K562 (cell line): ENCODE results near the gene CLEC18C. TPM values are rescaled to one million over a fixed set of nuclear protein-coding genes. Genes with fewer than 3 reads are reported as not detected.
"Not testable (repeated sequence)": the region's sequence is repeated elsewhere in the genome, so short reads cannot be mapped to it uniquely, and the experiment has no call there.

Experiments used
- ATAC-seq: fragments of 200-7000 bp; cut with Tn5 transposase; 3 replicates; pipeline ENCODE4 v1.9.1; 2020; ENCODE audit warnings: moderate library complexity
- BruUV-seq: library from RNA; stranded (reverse); fragments of 400-500 nt; replicated peaks from 2 replicates; lab custom pipeline; 2021; lab: Mats Ljungman, UMichigan
- CTCF ChIA-PET: fragments of 300-600 bp; formaldehyde crosslinking; extraction: SDS; loops from one replicate; lab custom pipeline; 2021; ENCODE audit warnings: low intra/inter-chr PET ratio; lab: Yijun Ruan, JAX
- POLR2A ChIA-PET: fragments of 300-600, 350-650 bp; sonication (Branson Sonifier 250); formaldehyde crosslinking; extraction: SDS; loops from one replicate; lab custom pipeline; 2021; ENCODE audit warnings: antibody characterized with exemption, inconsistent platforms; lab: Yijun Ruan, JAX
- DNase-seq, 4 experiments: peaks; one replicate each; pipeline versions ENCODE4 v3.0.0 to v3.0.0-alpha.2; 2011 to 2018; ENCODE audit warnings: low spot score in 3 of 4, mixed read lengths in 3 of 4; ENCODE audit errors: extremely low read depth in 1 of 4
- FAIRE-seq: peaks from 2 replicates; lab custom pipeline; 2011; peaks lifted over from hg19 to GRCh38; lab: Jason Lieb, UNC
- H2AFZ ChIP-seq: 2 replicates; pipeline ENCODE4 v1.6.0; 2011; ENCODE audit warnings: low read depth, low read length, control low read depth, inconsistent platforms
- H3K27ac ChIP-seq: fragments of 200-600 bp; 3 replicates; pipeline ENCODE4 v1.8.0; 2011; ENCODE audit warnings: low read depth, mild to moderate bottlenecking, control low read depth, inconsistent platforms, low read length, moderate library complexity, mixed read lengths; ENCODE audit errors: extremely low read depth
- H3K27me3 ChIP-seq, 2 experiments: fragments of 300-600 bp in 1 of 2; 2 replicates in 1 of 2; 3 replicates in 1 of 2; pipeline versions ENCODE4 v1.6.0 to v1.8.0; 2011; ENCODE audit warnings: inconsistent platforms in 2 of 2, low read length in 2 of 2, mild to moderate bottlenecking in 1 of 2, mixed read lengths in 1 of 2, moderate library complexity in 1 of 2; ENCODE audit not compliant: control insufficient read depth in 2 of 2, insufficient read depth in 2 of 2
- H3K36me3 ChIP-seq: fragments of 300-600 bp; 3 replicates; pipeline ENCODE4 v1.8.0; 2011; ENCODE audit warnings: mild to moderate bottlenecking, low read length, inconsistent platforms; ENCODE audit not compliant: control insufficient read depth, insufficient read depth
- H3K4me1 ChIP-seq, 2 experiments: fragments of 200-600 bp in 1 of 2; replicated peaks in 1 of 2; 2 replicates in 1 of 2; 3 replicates in 1 of 2; pipeline versions ENCODE4 v1.5.1 to v1.8.0; 2011; ENCODE audit warnings: inconsistent platforms in 2 of 2, low read length in 2 of 2, mild to moderate bottlenecking in 1 of 2, mixed read lengths in 1 of 2, moderate library complexity in 1 of 2; ENCODE audit not compliant: control insufficient read depth in 2 of 2, insufficient read depth in 2 of 2
- H3K4me2 ChIP-seq: 2 replicates; pipeline ENCODE4 v1.6.1; 2011; ENCODE audit warnings: low read length, control low read depth, inconsistent platforms, mixed read lengths; ENCODE audit not compliant: insufficient read depth
- H3K4me3 ChIP-seq: fragments of 200-600 bp; sonication (generic), shearing (Covaris generic); 2 replicates; pipeline ENCODE4 v1.5.1; 2016; ENCODE audit warnings: control low read depth, inconsistent platforms
- H3K79me2 ChIP-seq: fragments of 200-600 bp; 3 replicates; pipeline ENCODE4 v1.8.0; 2011; ENCODE audit warnings: low read length, inconsistent platforms; ENCODE audit not compliant: control insufficient read depth, insufficient read depth
- H3K9ac ChIP-seq, 2 experiments: 2 replicates each; pipeline versions ENCODE4 v1.6.0 to v1.6.1; 2011; ENCODE audit warnings: low read depth in 2 of 2, low read length in 2 of 2, control low read depth in 1 of 2, inconsistent platforms in 1 of 2, mild to moderate bottlenecking in 1 of 2, mixed read lengths in 1 of 2; ENCODE audit not compliant: insufficient read depth in 1 of 2
- H3K9me1 ChIP-seq: one replicate; pipeline ENCODE4 v1.6.0; 2011; ENCODE audit warnings: inconsistent platforms, mild to moderate bottlenecking, low read length, moderate library complexity; ENCODE audit not compliant: control insufficient read depth, insufficient read depth
- H3K9me3 ChIP-seq: replicated peaks from 2 replicates; pipeline ENCODE4 v1.5.1; 2011; ENCODE audit warnings: low read depth, low read length, inconsistent platforms; ENCODE audit not compliant: control insufficient read depth, insufficient read depth
- H4K20me1 ChIP-seq: replicated peaks from 2 replicates; pipeline ENCODE4 v1.6.1; 2011; ENCODE audit warnings: low read length, inconsistent platforms, mixed read lengths; ENCODE audit not compliant: control insufficient read depth, insufficient read depth
- NFIC ChIP-seq: fragments of 450-650 bp; IDR thresholded peaks from 2 replicates; pipeline ENCODE4 v1.6.1; 2017; ENCODE audit warnings: mild to moderate bottlenecking, inconsistent platforms
- WGBS: fragments of 100-300 bp; shearing (Covaris generic); methylation state at CpG from one replicate; pipeline ENCODE4 v1.1.6; 2016; ENCODE audit warnings: low coverage, mixed read lengths; ENCODE audit not compliant: insufficient coverage; ENCODE audit errors: missing lambda C conversion rate; 5-methylcytosine and 5-hydroxymethylcytosine counted together
- in situ Hi-C: fragments of 300-500 bp; cut with MboI; formaldehyde crosslinking; loops from 4 replicates; pipeline ENCODE4 v1.15.0; 2018; ENCODE audit warnings: inconsistent platforms, mixed read lengths
- intact Hi-C: fragments of 100-400 bp; cut with micrococcal nuclease; formaldehyde crosslinking; loops from 2 replicates; pipeline ENCODE4 v1.14.2; 2022
- polyA plus RNA-seq, 8 experiments: library from polyadenylated mRNA; depleted of rRNA in 4 of 8; stranded (reverse) in 5 of 8; unstranded in 3 of 8; fragments of >200 nt; fragmentation: Nextera tagmentation in 2 of 8; fragmentation: Illumina TruSeq in 1 of 8; extraction: Ambion mirVana in 2 of 8; extraction: Trizol in 1 of 8; gene quantifications; 2 replicates each; pipeline versions ENCODE4 v1.2.1 to v1.2.3, GENCODE V29; 2011 to 2014; ENCODE audit warnings: inconsistent platforms in 1 of 8, missing spikeins in 1 of 8
- small RNA-seq: library from RNA; depleted of rRNA; stranded (forward); fragments of <200 nt; gene quantifications from one replicate; pipeline ENCODE3, GENCODE V24; 2014
- total RNA-seq, 7 experiments: library from RNA; depleted of rRNA in 6 of 7; stranded (reverse); fragments of >200 nt in 6 of 7; fragmentation: Illumina TruSeq in 2 of 7; extraction: Trizol in 2 of 7; gene quantifications; 2 replicates each; pipeline versions ENCODE4 v1.2.1 to v1.2.3, GENCODE V29; 2011 to 2021; ENCODE audit warnings: low replicate concordance in 1 of 7

The CLEC18C gene
- total and polyA plus RNA-seq, 9 of the 15 experiments (the other 6 are each of a cell fraction or from before 2014, with no cell fraction given), result 0.06 to 1.0 (median 0.54) TPM; not detected in 2

DNA sequence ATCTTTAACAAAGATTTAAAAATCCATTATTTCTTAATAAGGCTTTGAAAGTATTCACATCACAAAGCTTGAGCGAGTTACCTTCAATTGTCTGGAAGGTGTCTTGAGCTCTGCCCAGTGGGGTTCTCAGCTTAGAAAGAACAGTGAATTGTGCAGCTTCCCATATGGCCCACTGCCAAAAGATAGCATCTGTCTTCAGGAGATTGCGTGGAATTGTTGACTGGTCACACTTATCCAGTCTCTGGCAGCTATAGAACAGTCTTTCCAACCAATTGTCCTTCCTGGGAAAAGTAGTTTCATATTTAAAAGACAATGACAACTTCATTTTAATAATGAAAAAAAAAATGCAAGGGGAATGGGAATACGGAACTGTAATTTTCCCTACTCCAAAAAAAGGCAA, 58.2 kb downstream of the CLEC18C start:
- BruUV-seq, H3K79me2 ChIP-seq, H3K9ac ChIP-seq, H4K20me1 ChIP-seq, CTCF ChIA-PET, H3K9me3 ChIP-seq, in situ Hi-C loops, H2AFZ ChIP-seq, ATAC-seq, intact Hi-C loops, FAIRE-seq, H3K4me3 ChIP-seq, POLR2A ChIA-PET, H3K4me1 ChIP-seq, H3K27me3 ChIP-seq, H3K27ac ChIP-seq, H3K4me2 ChIP-seq, H3K9me1 ChIP-seq: not testable (repeated sequence)
- 43% methylated on average over 2 of the region's 3 CpGs for WGBS
- peaks cover 11% of the 10 kb centered on the region; the same call in 1 of the 3 replicates for H3K36me3 ChIP-seq
- peak in 1 of 4 experiments; percentile 12 for DNase-seq
- peak; percentile 74 for TF ChIP-seq NFIC

Small RNA genes within 50 kb of the gene (small RNA-seq; reads per million reads assigned to genes)
- gene AC009060.2, result not detected

Other genes with a start within 250 kb of the CLEC18C start
- gene CLEC18A, start 222.5 kb upstream of the CLEC18C start, total RNA-seq (2014; rRNA removed), result 0.23 and 0.24 TPM in 2 replicates
- 0.06 and 0.33 TPM in 2 replicates for gene CLEC18A, start 222.5 kb upstream of the CLEC18C start, total RNA-seq (2014; rRNA removed; fragmentation: Illumina TruSeq; extraction: Trizol)
- gene CLEC18A, start 222.5 kb upstream of the CLEC18C start, total RNA-seq (2015; rRNA removed; fragmentation: Illumina TruSeq; extraction: Trizol), result 0.19 and 0.25 TPM in 2 replicates
- 0.27 and 0.29 TPM in 2 replicates for gene CLEC18A, start 222.5 kb upstream of the CLEC18C start, total RNA-seq (2021)
- 0.17 and 0.28 TPM in 2 replicates for gene CLEC18A, start 222.5 kb upstream of the CLEC18C start, polyA plus RNA-seq (2011; rRNA removed)
- gene CLEC18A, start 222.5 kb upstream of the CLEC18C start, polyA plus RNA-seq (2014; fragmentation: Illumina TruSeq; extraction: Trizol), result 0.13 and 0.22 TPM in 2 replicates
- gene CLEC18A, start 222.5 kb upstream of the CLEC18C start, polyA plus RNA-seq (2014; fragmentation: Nextera tagmentation; extraction: Ambion mirVana), result not detected
- 0.08 and 0.58 TPM in 2 replicates for gene CLEC18A, start 222.5 kb upstream of the CLEC18C start, polyA plus RNA-seq (2014; rRNA removed)
- gene PDPR, start 59.5 kb upstream of the CLEC18C start, total RNA-seq (2014; rRNA removed), result 10.9 and 15.4 TPM in 2 replicates
- gene PDPR, start 59.5 kb upstream of the CLEC18C start, total RNA-seq (2014; rRNA removed; fragmentation: Illumina TruSeq; extraction: Trizol), result 15.9 and 16.8 TPM in 2 replicates
- 19.2 and 19.5 TPM in 2 replicates for gene PDPR, start 59.5 kb upstream of the CLEC18C start, total RNA-seq (2015; rRNA removed; fragmentation: Illumina TruSeq; extraction: Trizol)
- gene PDPR, start 59.5 kb upstream of the CLEC18C start, total RNA-seq (2021), result 26.0 and 26.9 TPM in 2 replicates
- 33.6 and 35.7 TPM in 2 replicates for gene PDPR, start 59.5 kb upstream of the CLEC18C start, polyA plus RNA-seq (2011; rRNA removed)
- 26.1 and 28.0 TPM in 2 replicates for gene PDPR, start 59.5 kb upstream of the CLEC18C start, polyA plus RNA-seq (2014; fragmentation: Illumina TruSeq; extraction: Trizol)
- 1 to 10 TPM; 4.9 to 7.8 TPM for gene PDPR, start 59.5 kb upstream of the CLEC18C start, polyA plus RNA-seq (2014; fragmentation: Nextera tagmentation; extraction: Ambion mirVana)
- 19.1 and 21.0 TPM in 2 replicates for gene PDPR, start 59.5 kb upstream of the CLEC18C start, polyA plus RNA-seq (2014; rRNA removed)
- 25.2 and 28.4 TPM in 2 replicates for gene EXOSC6, start 78.2 kb downstream of the CLEC18C start, total RNA-seq (2014; rRNA removed)
- 17.1 and 18.5 TPM in 2 replicates for gene EXOSC6, start 78.2 kb downstream of the CLEC18C start, total RNA-seq (2014; rRNA removed; fragmentation: Illumina TruSeq; extraction: Trizol)
- gene EXOSC6, start 78.2 kb downstream of the CLEC18C start, total RNA-seq (2015; rRNA removed; fragmentation: Illumina TruSeq; extraction: Trizol), result 18.4 and 19.5 TPM in 2 replicates
- 27.6 and 29.0 TPM in 2 replicates for gene EXOSC6, start 78.2 kb downstream of the CLEC18C start, total RNA-seq (2021)
- gene EXOSC6, start 78.2 kb downstream of the CLEC18C start, polyA plus RNA-seq (2011; rRNA removed), result 9.5 and 11.2 TPM in 2 replicates
- 10.0 and 10.3 TPM in 2 replicates for gene EXOSC6, start 78.2 kb downstream of the CLEC18C start, polyA plus RNA-seq (2014; fragmentation: Illumina TruSeq; extraction: Trizol)
- gene EXOSC6, start 78.2 kb downstream of the CLEC18C start, polyA plus RNA-seq (2014; fragmentation: Nextera tagmentation; extraction: Ambion mirVana), result 10 to 100 TPM in 1 of 2 experiments, 1 to 10 TPM in 1; 9.2 to 11.6 TPM
- 15.6 and 21.8 TPM in 2 replicates for gene EXOSC6, start 78.2 kb downstream of the CLEC18C start, polyA plus RNA-seq (2014; rRNA removed)
- gene AARS1, start 115.7 kb downstream of the CLEC18C start, total RNA-seq (2014; rRNA removed), result 174 and 200 TPM in 2 replicates
- gene AARS1, start 115.7 kb downstream of the CLEC18C start, total RNA-seq (2014; rRNA removed; fragmentation: Illumina TruSeq; extraction: Trizol), result 104 and 106 TPM in 2 replicates
- 73.1 and 73.7 TPM in 2 replicates for gene AARS1, start 115.7 kb downstream of the CLEC18C start, total RNA-seq (2015; rRNA removed; fragmentation: Illumina TruSeq; extraction: Trizol)
- 190 and 207 TPM in 2 replicates for gene AARS1, start 115.7 kb downstream of the CLEC18C start, total RNA-seq (2021)
- 235 and 246 TPM in 2 replicates for gene AARS1, start 115.7 kb downstream of the CLEC18C start, polyA plus RNA-seq (2011; rRNA removed)
- 213 and 235 TPM in 2 replicates for gene AARS1, start 115.7 kb downstream of the CLEC18C start, polyA plus RNA-seq (2014; fragmentation: Illumina TruSeq; extraction: Trizol)
- gene AARS1, start 115.7 kb downstream of the CLEC18C start, polyA plus RNA-seq (2014; fragmentation: Nextera tagmentation; extraction: Ambion mirVana), result 100 to 1,000 TPM in 1 of 2 experiments, 10 to 100 TPM in 1; 50.1 to 138 TPM
- gene AARS1, start 115.7 kb downstream of the CLEC18C start, polyA plus RNA-seq (2014; rRNA removed), result 165 and 174 TPM in 2 replicates
- gene DDX19B, start 125.4 kb downstream of the CLEC18C start, total RNA-seq (2014; rRNA removed), result 25.8 and 27.2 TPM in 2 replicates
- gene DDX19B, start 125.4 kb downstream of the CLEC18C start, total RNA-seq (2014; rRNA removed; fragmentation: Illumina TruSeq; extraction: Trizol), result 19.3 and 23.3 TPM in 2 replicates
- gene DDX19B, start 125.4 kb downstream of the CLEC18C start, total RNA-seq (2015; rRNA removed; fragmentation: Illumina TruSeq; extraction: Trizol), result 18.5 and 19.6 TPM in 2 replicates
- gene DDX19B, start 125.4 kb downstream of the CLEC18C start, total RNA-seq (2021), result 19.2 and 20.8 TPM in 2 replicates
- 18.9 and 32.1 TPM in 2 replicates for gene DDX19B, start 125.4 kb downstream of the CLEC18C start, polyA plus RNA-seq (2011; rRNA removed)
- gene DDX19B, start 125.4 kb downstream of the CLEC18C start, polyA plus RNA-seq (2014; fragmentation: Illumina TruSeq; extraction: Trizol), result 32.9 and 39.9 TPM in 2 replicates
- 10 to 100 TPM in 1 of 2 experiments, 1 to 10 TPM in 1; 7.0 to 10.6 TPM for gene DDX19B, start 125.4 kb downstream of the CLEC18C start, polyA plus RNA-seq (2014; fragmentation: Nextera tagmentation; extraction: Ambion mirVana)
- gene DDX19B, start 125.4 kb downstream of the CLEC18C start, polyA plus RNA-seq (2014; rRNA removed), result 11.1 and 23.8 TPM in 2 replicates
- 65.6 and 77.8 TPM in 2 replicates for gene DDX19A, start 173.1 kb downstream of the CLEC18C start, total RNA-seq (2014; rRNA removed)
- gene DDX19A, start 173.1 kb downstream of the CLEC18C start, total RNA-seq (2014; rRNA removed; fragmentation: Illumina TruSeq; extraction: Trizol), result 59.9 and 60.2 TPM in 2 replicates
- gene DDX19A, start 173.1 kb downstream of the CLEC18C start, total RNA-seq (2015; rRNA removed; fragmentation: Illumina TruSeq; extraction: Trizol), result 65.4 and 68.5 TPM in 2 replicates
- 50.1 and 55.2 TPM in 2 replicates for gene DDX19A, start 173.1 kb downstream of the CLEC18C start, total RNA-seq (2021)
- gene DDX19A, start 173.1 kb downstream of the CLEC18C start, polyA plus RNA-seq (2011; rRNA removed), result 49.3 and 71.7 TPM in 2 replicates
- 82.2 and 95.9 TPM in 2 replicates for gene DDX19A, start 173.1 kb downstream of the CLEC18C start, polyA plus RNA-seq (2014; fragmentation: Illumina TruSeq; extraction: Trizol)
- gene DDX19A, start 173.1 kb downstream of the CLEC18C start, polyA plus RNA-seq (2014; fragmentation: Nextera tagmentation; extraction: Ambion mirVana), result 10 to 100 TPM; 27.3 to 57.9 TPM
- 66.4 and 74.9 TPM in 2 replicates for gene DDX19A, start 173.1 kb downstream of the CLEC18C start, polyA plus RNA-seq (2014; rRNA removed)